ENCODE results near the gene BANK1.

BANK1 gene

DNA sequence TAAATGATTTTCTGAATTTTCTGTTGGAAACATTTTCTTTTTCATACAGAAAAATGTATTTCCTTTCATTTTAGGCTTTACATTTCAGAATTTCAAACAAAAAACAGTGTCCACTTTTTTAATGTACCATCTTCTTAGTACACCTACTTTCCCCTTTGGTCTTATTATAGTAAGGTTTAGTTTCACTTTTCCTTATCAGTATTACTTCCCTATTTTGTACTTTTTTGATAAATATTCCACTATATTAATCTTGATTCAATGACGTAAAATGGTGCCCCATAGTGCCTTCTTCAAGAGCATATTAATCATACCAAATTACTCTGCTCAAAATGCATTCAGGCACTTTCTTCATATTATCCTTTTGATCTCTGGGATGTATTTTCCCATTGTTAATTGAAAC is 52.5 kb downstream of the BANK1 start:
- no peak overlapping the region for H3K4me3 ChIP-seq
- no peak overlapping the region for H3K9ac ChIP-seq
- no peak overlapping the region for H3K4me2 ChIP-seq
- H3K9me3 ChIP-seq = no peaks in the 10 kb centered on the region
- H3K4me1 ChIP-seq = no peaks in the 10 kb centered on the region
- no peak overlapping the region for H3K27ac ChIP-seq
- no peaks in the 10 kb centered on the region for H3K27me3 ChIP-seq
- H3K36me3 ChIP-seq = no peaks in the 10 kb centered on the region
- H4K20me1 ChIP-seq = no peaks in the 10 kb centered on the region
- TF ChIP-seq Cebpa-rat (IDR thresholded peaks at IDR 0.05) = no peak

DNA sequence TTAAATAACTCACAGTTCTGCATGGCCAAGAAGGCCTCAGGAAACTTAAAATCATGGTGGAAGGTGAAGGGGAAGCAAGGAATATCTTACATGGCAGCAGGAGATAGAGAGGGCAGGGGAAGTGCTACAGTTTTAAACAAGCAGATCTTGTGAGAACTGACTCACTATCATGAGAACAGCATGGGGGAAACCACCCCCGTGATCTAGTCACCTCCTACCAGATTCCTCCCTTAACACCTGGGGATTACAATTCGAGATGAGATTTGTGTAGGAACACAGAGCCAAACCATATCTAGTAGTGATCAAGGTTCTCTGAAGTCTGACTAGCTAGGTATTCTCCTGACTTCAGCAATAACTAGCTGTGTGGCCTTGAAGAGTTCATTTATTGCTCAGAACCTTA is 56.0 kb downstream of the BANK1 start:
- H3K4me3 ChIP-seq = no peak overlapping the region
- no peaks in the 10 kb centered on the region for H3K4me1 ChIP-seq
- H4K20me1 ChIP-seq = no peaks in the 10 kb centered on the region
- H3K4me2 ChIP-seq = no peak overlapping the region
- no peaks in the 10 kb centered on the region for H3K27me3 ChIP-seq
- H3K36me3 ChIP-seq = no peaks in the 10 kb centered on the region
- no peak for TF ChIP-seq Cebpa-rat (IDR thresholded peaks at IDR 0.05)
- H3K9me3 ChIP-seq = no peaks in the 10 kb centered on the region
- no peak overlapping the region for H3K9ac ChIP-seq
- H3K27ac ChIP-seq = no peak overlapping the region

DNA sequence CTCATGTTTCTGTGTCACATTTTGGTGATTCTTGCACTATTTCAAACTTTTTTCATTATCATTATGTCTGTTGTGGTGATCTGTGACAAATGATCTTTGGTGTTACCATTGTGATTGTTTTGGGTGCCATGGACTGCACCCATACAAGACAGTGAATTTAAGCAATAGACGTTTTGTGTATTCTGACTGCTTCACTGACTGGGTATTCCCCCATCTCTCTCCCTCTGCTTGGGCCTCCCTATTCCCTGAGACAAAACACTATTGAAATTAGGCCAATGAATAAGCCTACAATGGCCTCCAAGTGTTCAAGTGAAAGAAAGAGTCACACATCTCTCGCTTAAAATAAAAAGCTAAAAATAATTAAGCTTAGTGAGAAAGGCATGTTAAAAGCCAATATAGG is 60.2 kb downstream of the BANK1 start:
- H3K4me1 ChIP-seq = no peaks in the 10 kb centered on the region

DNA sequence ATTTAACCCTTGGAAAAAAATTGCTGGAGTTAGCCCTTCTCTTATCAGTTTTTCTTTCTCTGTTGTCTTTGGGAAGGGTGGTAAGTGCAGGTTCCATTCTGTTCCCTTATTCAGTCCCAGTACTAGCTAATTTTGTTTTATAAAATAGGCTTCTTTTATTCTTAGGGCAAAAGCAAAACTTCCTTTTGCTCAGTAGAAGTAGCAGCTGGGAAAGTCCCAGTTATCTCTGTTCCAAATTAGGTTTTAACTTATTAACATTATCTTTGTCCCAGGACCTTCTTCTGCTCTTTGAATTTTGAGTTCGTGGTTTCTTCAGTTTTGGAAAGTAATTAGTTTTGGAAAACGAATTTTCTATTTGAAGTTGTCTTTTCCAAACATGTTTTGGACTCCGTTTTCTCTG is 61.1 kb downstream of the BANK1 start:
- Histone ChIP-seq H3K4me1 (no peaks in the 10 kb centered on the region), H3K9me3 (no peaks in the 10 kb centered on the region), H3K4me3 (no peak overlapping the region)

More for the DNA sequence above, 60.2 kb downstream of the BANK1 start:
- Histone ChIP-seq H4K20me1 (no peaks in the 10 kb centered on the region), H3K9me3 (no peaks in the 10 kb centered on the region), H3K36me3 (no peaks in the 10 kb centered on the region), H3K4me2 (no peak overlapping the region), H3K9ac (no peak overlapping the region), H3K27ac (no peak overlapping the region), H3K4me3 (no peak overlapping the region), H3K27me3 (no peaks in the 10 kb centered on the region)
- no peak for TF ChIP-seq Cebpa-rat (IDR thresholded peaks at IDR 0.05)

DNA sequence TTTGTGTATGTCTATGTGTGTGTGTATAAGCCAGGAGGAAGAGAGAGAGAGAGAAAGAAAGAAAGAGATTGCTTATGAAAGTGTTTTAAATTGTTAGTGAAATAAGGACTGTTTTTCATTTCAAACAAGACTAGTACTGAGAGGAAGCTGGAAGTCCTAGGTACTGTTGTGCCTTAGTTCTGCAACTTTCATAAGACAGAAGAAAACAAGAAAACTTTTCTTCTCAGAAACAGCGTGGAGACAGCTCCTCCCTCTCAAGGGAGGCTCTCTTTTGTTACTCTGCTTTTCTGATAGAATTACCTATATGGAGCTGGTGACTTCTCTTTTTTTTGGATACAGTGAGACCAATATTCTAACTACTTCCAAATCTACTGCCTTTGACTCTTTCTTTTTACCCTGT is 62.5 kb downstream of the BANK1 start:
- Histone ChIP-seq H3K27me3 (no peaks in the 10 kb centered on the region), H3K9me3 (no peaks in the 10 kb centered on the region), H3K4me3 (no peak overlapping the region), H3K4me1 (peaks cover 2% of the 10 kb centered on the region; the same call in 1 of the 2 replicates), H3K9ac (no peak overlapping the region), H3K4me2 (no peak overlapping the region), H4K20me1 (no peaks in the 10 kb centered on the region), H3K27ac (no peak overlapping the region), H3K36me3 (no peaks in the 10 kb centered on the region)
- TF ChIP-seq Cebpa-rat (IDR thresholded peaks at IDR 0.05) = no peak

More for the DNA sequence above, 61.1 kb downstream of the BANK1 start:
- H3K36me3 ChIP-seq = no peaks in the 10 kb centered on the region
- no peak overlapping the region for H3K27ac ChIP-seq
- no peak overlapping the region for H3K4me2 ChIP-seq
- H3K9ac ChIP-seq = no peak overlapping the region
- no peaks in the 10 kb centered on the region for H4K20me1 ChIP-seq
- TF ChIP-seq Cebpa-rat (IDR thresholded peaks at IDR 0.05) = no peak
- H3K27me3 ChIP-seq = no peaks in the 10 kb centered on the region

DNA sequence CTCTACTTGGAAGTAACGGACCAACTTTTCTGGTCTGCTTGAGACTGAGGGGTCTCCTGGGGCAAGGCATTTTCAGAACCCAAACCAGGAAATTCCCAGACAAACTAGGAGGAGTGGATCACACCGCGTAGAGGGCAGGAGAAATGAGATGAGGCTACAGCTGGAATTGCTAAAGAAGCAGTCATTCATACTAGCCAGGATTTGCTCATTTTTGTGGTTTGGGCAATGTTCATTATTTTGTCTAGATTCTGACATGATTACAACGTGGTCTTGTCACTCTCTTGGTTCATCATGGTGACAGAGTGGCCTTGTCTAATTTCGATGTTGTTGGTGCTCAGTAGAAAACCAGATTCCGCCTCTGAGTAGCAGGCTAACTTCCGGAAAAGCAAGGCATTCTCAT is 63.2 kb downstream of the BANK1 start:
- H3K27me3 ChIP-seq = no peaks in the 10 kb centered on the region
- H3K4me3 ChIP-seq = no peak overlapping the region
- peaks cover 6% of the 10 kb centered on the region; the same call in 1 of the 2 replicates for H3K4me1 ChIP-seq
- no peak overlapping the region for H3K4me2 ChIP-seq
- H4K20me1 ChIP-seq = no peaks in the 10 kb centered on the region
- no peak overlapping the region for H3K9ac ChIP-seq
- TF ChIP-seq Cebpa-rat (IDR thresholded peaks at IDR 0.05) = no peak
- H3K27ac ChIP-seq = no peak overlapping the region
- H3K36me3 ChIP-seq = no peaks in the 10 kb centered on the region
- no peaks in the 10 kb centered on the region for H3K9me3 ChIP-seq

DNA sequence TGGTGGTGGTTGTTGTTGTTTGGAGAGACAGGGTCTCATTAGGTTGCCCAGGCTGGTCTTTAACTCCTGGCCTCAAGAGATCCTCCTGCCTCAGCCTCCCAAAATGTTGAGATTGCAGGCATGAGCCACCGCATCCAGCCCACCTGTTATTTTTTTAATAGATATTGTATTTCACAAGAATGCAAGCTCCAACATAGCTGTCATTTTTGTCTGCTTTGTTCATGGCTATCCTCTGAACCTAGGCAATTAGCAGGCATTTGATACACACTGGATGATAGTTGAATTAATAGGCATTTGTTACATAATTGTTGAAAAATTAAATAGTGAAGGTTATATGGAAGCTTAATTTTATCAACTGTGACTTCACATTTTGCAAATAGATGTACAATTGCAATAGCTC is 64.7 kb downstream of the BANK1 start:
- no peak overlapping the region for H3K27ac ChIP-seq
- H3K9ac ChIP-seq = no peak overlapping the region
- H3K36me3 ChIP-seq = no peaks in the 10 kb centered on the region
- 0 out of 2 replicates have a peak, but pooled peaks cover 2% of the 10 kb centered on the region for H3K9me3 ChIP-seq
- no peak overlapping the region for H3K4me3 ChIP-seq
- TF ChIP-seq Cebpa-rat (IDR thresholded peaks at IDR 0.05) = no peak
- H3K27me3 ChIP-seq = no peaks in the 10 kb centered on the region
- H3K4me2 ChIP-seq = no peak overlapping the region
- H4K20me1 ChIP-seq = no peaks in the 10 kb centered on the region
- peaks cover 6% of the 10 kb centered on the region; the same call in 1 of the 2 replicates for H3K4me1 ChIP-seq

DNA sequence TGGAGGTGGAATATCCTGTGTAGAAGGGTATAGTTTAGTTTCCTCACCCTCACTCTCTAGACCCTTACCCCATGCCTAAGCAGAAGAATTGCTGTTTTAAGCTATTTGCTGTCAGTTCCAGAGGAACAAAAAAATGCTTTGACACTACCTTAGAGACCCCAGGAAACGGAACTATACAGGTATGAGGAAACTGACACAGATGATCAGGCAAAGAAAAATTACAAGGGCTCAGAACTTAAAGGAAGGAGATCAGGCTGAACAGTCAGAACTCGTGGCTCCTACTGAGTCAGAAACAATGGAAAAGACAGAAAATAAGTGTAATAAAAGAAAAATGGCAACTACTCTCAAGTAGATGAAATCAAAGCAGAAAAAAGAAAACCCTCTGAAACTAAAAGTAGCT is 65.6 kb downstream of the BANK1 start:
- H3K4me2 ChIP-seq = no peak overlapping the region
- no peaks in the 10 kb centered on the region for H4K20me1 ChIP-seq
- no peak overlapping the region for H3K27ac ChIP-seq
- H3K4me3 ChIP-seq = no peak overlapping the region
- no peak overlapping the region for H3K9ac ChIP-seq
- H3K9me3 ChIP-seq = 0 out of 2 replicates have a peak, but pooled peaks cover 11% of the 10 kb centered on the region
- no peaks in the 10 kb centered on the region for H3K36me3 ChIP-seq
- TF ChIP-seq Cebpa-rat (IDR thresholded peaks at IDR 0.05) = no peak
- no peaks in the 10 kb centered on the region for H3K27me3 ChIP-seq
- H3K4me1 ChIP-seq = peaks cover 6% of the 10 kb centered on the region; the same call in 1 of the 2 replicates

DNA sequence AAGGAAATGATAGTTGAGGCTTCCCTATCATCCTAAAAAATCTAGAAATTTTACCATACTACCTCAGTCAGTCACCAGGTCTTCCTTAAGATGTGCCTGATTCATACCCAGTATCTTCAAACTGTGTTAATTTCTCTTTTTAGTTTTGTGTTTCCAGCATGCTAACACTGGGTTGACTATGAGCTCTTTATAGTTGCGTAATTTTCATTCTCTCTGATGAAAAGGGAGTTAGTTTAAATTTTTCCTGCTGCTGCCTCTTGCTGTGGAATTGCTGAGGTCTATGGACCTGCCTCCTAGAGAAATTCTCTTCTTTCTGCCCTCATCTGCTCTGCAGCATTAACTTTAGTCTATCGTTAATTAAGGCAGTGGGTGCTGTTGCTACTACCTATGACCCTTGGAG is 66.6 kb downstream of the BANK1 start:
- no peaks in the 10 kb centered on the region for H4K20me1 ChIP-seq
- H3K4me2 ChIP-seq = no peak overlapping the region
- H3K9ac ChIP-seq = no peak overlapping the region
- H3K27me3 ChIP-seq = no peaks in the 10 kb centered on the region
- TF ChIP-seq Cebpa-rat (IDR thresholded peaks at IDR 0.05) = peak; percentile 24; the same call in 1 of the 2 replicates
- H3K27ac ChIP-seq = no peak overlapping the region
- 0 out of 2 replicates have a peak, but pooled peaks cover 11% of the 10 kb centered on the region for H3K9me3 ChIP-seq
- H3K36me3 ChIP-seq = no peaks in the 10 kb centered on the region
- H3K4me1 ChIP-seq = peaks cover 12% of the 10 kb centered on the region
- H3K4me3 ChIP-seq = no peak overlapping the region

DNA sequence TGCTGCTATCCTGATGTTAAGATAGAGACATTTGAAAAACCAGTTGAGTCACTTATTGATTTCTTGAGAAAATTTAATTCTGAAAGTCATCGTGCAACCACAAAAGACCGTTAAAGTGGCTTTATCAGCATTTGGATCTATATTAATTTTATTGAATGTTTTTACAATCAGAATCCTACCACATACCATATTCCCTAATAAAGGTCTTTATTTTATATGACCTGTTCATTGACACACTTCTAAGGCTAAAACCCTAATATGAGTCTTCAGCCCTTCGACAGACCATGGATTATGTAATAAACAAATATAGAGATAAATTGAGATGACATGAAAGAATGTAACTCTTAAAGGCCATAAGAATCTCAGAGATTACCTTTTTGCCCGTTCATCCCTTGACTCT is 68.1 kb downstream of the BANK1 start:
- no peak overlapping the region for H3K4me2 ChIP-seq
- H3K9ac ChIP-seq = no peak overlapping the region
- no peaks in the 10 kb centered on the region for H4K20me1 ChIP-seq
- H3K27ac ChIP-seq = no peak overlapping the region
- peaks cover 27% of the 10 kb centered on the region for H3K4me1 ChIP-seq
- H3K27me3 ChIP-seq = no peaks in the 10 kb centered on the region
- H3K36me3 ChIP-seq = no peaks in the 10 kb centered on the region
- 0 out of 2 replicates have a peak, but pooled peaks cover 11% of the 10 kb centered on the region for H3K9me3 ChIP-seq
- H3K4me3 ChIP-seq = no peak overlapping the region
- TF ChIP-seq Cebpa-rat (IDR thresholded peaks at IDR 0.05) = no peak

DNA sequence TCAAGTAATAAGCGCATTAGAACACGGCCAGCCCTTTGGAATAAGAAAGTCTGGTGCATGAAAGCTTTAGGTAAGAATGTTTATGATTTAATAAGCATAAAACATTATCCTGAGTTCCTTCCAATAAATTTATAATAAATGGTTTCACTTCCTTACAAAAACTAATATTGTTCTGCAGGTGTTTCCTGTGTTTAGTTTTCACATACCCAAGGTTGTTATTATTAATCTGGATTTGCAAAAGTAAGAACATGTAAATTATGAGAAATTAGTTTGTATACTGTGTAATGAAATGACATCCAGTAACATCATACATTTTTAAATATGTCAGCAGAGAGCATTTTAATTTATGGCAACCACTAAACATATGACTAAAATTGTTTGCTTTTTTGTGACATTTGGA is 72.1 kb downstream of the BANK1 start:
- H3K4me3 ChIP-seq = no peak overlapping the region
- H3K4me2 ChIP-seq = peak overlapping the region; percentile 41
- no peak for TF ChIP-seq Cebpa-rat (IDR thresholded peaks at IDR 0.05)
- peaks cover 17% of the 10 kb centered on the region for H3K9me3 ChIP-seq
- H4K20me1 ChIP-seq = no peaks in the 10 kb centered on the region
- peaks cover 27% of the 10 kb centered on the region for H3K4me1 ChIP-seq
- H3K9ac ChIP-seq = no peak overlapping the region
- H3K27me3 ChIP-seq = no peaks in the 10 kb centered on the region
- no peaks in the 10 kb centered on the region for H3K36me3 ChIP-seq
- H3K27ac ChIP-seq = peak overlapping the region; percentile 8; the same call in 1 of the 2 replicates
